Fibroblast of lung (primary cell): ENCODE results near the gene CYBA. TPM values are rescaled to one million over a fixed set of nuclear protein-coding genes. Genes with fewer than 3 reads are reported as not detected.

Source experiments
- DNase-seq, 2 donors: peaks; one replicate each; pipeline versions ENCODE4 v3.0.0 to v3.0.0-alpha.2; 2010; ENCODE audit warnings: low read depth in 2 of 2
- H2AFZ ChIP-seq: 2 replicates; pipeline ENCODE4 v1.5.1; 2012; ENCODE audit warnings: low read length, control low read depth, inconsistent platforms
- H3K27ac ChIP-seq: 2 replicates; pipeline ENCODE4 v1.5.1; 2011; ENCODE audit warnings: low read length, control low read depth; ENCODE audit not compliant: insufficient read depth
- H3K27me3 ChIP-seq: 2 replicates; pipeline ENCODE4 v1.5.1; 2011; ENCODE audit warnings: mild to moderate bottlenecking, low read length; ENCODE audit not compliant: control insufficient read depth, insufficient read depth
- H3K36me3 ChIP-seq: 2 replicates; pipeline ENCODE4 v1.5.1; 2011; ENCODE audit warnings: low read length; ENCODE audit not compliant: control insufficient read depth, insufficient read depth
- H3K4me1 ChIP-seq: 2 replicates; pipeline ENCODE4 v1.5.1; 2011; ENCODE audit warnings: low read length; ENCODE audit not compliant: control insufficient read depth, insufficient read depth; ENCODE audit errors: extremely low read depth
- H3K4me2 ChIP-seq: 2 replicates; pipeline ENCODE4 v1.5.1; 2011; ENCODE audit warnings: low read length, control low read depth; ENCODE audit not compliant: insufficient read depth; ENCODE audit errors: extremely low read depth
- H3K4me3 ChIP-seq, 4 experiments: fragments of 200-600 bp in 1 of 4; sonication (generic) in 1 of 4; replicated peaks in 1 of 4; 2 replicates each; pipeline ENCODE4 v1.5.1; 2011 to 2016; ENCODE audit warnings: low read length in 4 of 4, low read depth in 3 of 4, mild to moderate bottlenecking in 3 of 4, control low read depth in 2 of 4, inconsistent platforms in 1 of 4, mixed read lengths in 1 of 4; ENCODE audit not compliant: insufficient read depth in 1 of 4; ENCODE audit errors: control extremely low read depth in 1 of 4
- H3K79me2 ChIP-seq: 2 replicates; pipeline ENCODE4 v1.5.1; 2012; ENCODE audit warnings: mild to moderate bottlenecking, low read length, inconsistent platforms; ENCODE audit not compliant: control insufficient read depth, insufficient read depth
- H3K9ac ChIP-seq: 2 replicates; pipeline ENCODE4 v1.5.1; 2011; ENCODE audit warnings: mild to moderate bottlenecking, low read length, control low read depth; ENCODE audit not compliant: insufficient read depth
- H3K9me3 ChIP-seq: 2 replicates; pipeline ENCODE4 v1.5.1; 2012; ENCODE audit warnings: low read depth, low read length; ENCODE audit not compliant: control insufficient read depth, insufficient read depth
- H4K20me1 ChIP-seq: 2 replicates; pipeline ENCODE4 v1.5.1; 2011; ENCODE audit warnings: low read length; ENCODE audit not compliant: control insufficient read depth, insufficient read depth; ENCODE audit errors: extremely low read depth
- CTCF ChIP-seq, 2 donors: IDR thresholded peaks in 1 of 2; conservative IDR thresholded peaks in 1 of 2; 1 replicate in 1 of 2; 2 replicates in 1 of 2; pipeline ENCODE4 v1.5.1; 2011 to 2012; ENCODE audit warnings: low read length in 2 of 2, control low read depth in 1 of 2, inconsistent platforms in 1 of 2, low read depth in 1 of 2, mild to moderate bottlenecking in 1 of 2
- EZH2 ChIP-seq: IDR thresholded peaks from 2 replicates; pipeline ENCODE4 v1.5.1; 2012; ENCODE audit warnings: low read length, control low read depth, mild to moderate bottlenecking; ENCODE audit errors: missing control alignments
- polyA plus RNA-seq, 2 donors: library from polyadenylated mRNA; depleted of rRNA in 1 of 2; stranded (reverse) in 1 of 2; unstranded in 1 of 2; fragments of >200 nt; gene quantifications; 2 replicates each; pipeline ENCODE4 v1.2.1, GENCODE V29; 2011 to 2012; ENCODE audit warnings: missing spikeins in 1 of 2
- total RNA-seq: library from RNA; depleted of rRNA; stranded (reverse); fragments of >200 nt; gene quantifications from 2 replicates; pipeline ENCODE4 v1.2.1, GENCODE V29; 2014

The CYBA gene
- total and polyA plus RNA-seq, 2 donors (not counting 1 experiment from before 2014, with no cell fraction given), result 74.7 to 124 TPM

GRCh38 chr16:88634994-88635670 lies 15.7 kb downstream of the CYBA start:
- no peak for TF ChIP-seq CTCF (conservative IDR thresholded peaks at IDR 0.05 in 1 of 2, IDR thresholded peaks at IDR 0.05 in 1 of 2; ENCODE audit: low read depth in 1 of 2, low read length in 2 of 2)
- no peak for TF ChIP-seq EZH2
- Histone ChIP-seq H3K9me3 (no peaks in the 10 kb centered on the region), H2AFZ (peak overlapping the region; percentile 29), H3K9ac (peak overlapping the region; percentile 42), H3K79me2 (no peaks in the 10 kb centered on the region), H3K4me1 (peaks cover 2% of the 10 kb centered on the region), H3K27ac (no peak overlapping the region), H3K36me3 (peaks cover 11% of the 10 kb centered on the region), H4K20me1 (no peaks in the 10 kb centered on the region), H3K4me3 (peak overlapping the region in 3 of 4 experiments; percentile 26 to 47 (median 42)), H3K4me2 (peak overlapping the region; percentile 71), H3K27me3 (peaks cover 19% of the 10 kb centered on the region)
- no peak for DNase-seq

DNA sequence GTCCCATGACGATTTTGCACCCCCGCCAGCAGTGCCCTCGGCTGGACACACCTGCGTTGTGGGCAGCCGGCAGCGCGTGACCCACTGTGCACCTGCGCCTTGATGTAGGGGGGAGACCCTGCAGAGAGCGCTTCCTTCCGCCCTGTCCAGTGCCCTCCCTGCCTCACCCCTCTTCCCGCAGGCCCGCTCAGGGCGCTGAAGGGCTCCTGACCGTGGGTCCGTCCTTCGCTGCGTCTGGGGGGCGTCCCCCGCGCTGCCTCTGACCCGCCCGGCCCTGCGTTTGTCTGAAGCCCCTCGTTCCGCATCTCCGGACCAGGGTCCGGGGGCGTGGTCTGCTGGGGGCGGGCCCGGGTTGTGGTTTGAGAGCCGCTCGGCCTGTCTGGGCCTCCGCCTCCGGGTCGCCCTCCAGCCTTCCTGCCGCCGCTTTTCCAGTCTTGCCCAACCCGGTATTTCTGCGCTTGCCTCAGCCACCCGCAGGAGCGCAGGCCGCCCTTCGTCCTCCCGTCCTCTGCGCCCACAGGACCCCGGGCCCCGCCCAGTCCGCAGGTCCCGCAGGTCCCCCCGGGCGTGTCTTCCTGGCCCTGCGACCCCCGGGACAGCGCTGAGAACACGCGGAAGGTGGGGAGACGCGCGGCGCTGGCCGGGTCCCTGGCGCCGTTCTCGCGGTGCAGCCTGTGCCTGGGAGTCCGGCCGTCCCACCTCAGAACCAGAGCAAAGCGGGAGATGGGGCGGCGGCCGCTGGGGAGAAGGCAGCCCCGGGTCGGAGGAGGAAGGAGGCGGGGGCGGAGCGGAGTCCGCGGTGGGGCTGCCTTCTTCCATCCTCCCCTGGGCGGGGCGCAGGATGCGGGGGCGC lies 16.5 kb downstream of the CYBA start:
- H3K27ac ChIP-seq, result no peak overlapping the region
- H3K36me3 ChIP-seq, result peaks cover 13% of the 10 kb centered on the region
- TF ChIP-seq CTCF (conservative IDR thresholded peaks at IDR 0.05 in 1 of 2, IDR thresholded peaks at IDR 0.05 in 1 of 2; ENCODE audit: low read depth in 1 of 2, low read length in 2 of 2), result no peak
- TF ChIP-seq EZH2, result no peak
- H3K4me2 ChIP-seq, result peak overlapping the region; percentile 71
- peaks cover 2% of the 10 kb centered on the region for H3K4me1 ChIP-seq
- H3K9ac ChIP-seq, result peak overlapping the region; percentile 42
- peak overlapping the region; percentile 23 to 47 (median 34) for H3K4me3 ChIP-seq
- H3K9me3 ChIP-seq, result no peaks in the 10 kb centered on the region
- no peaks in the 10 kb centered on the region for H3K79me2 ChIP-seq
- peaks cover 12% of the 10 kb centered on the region for H3K27me3 ChIP-seq
- H4K20me1 ChIP-seq, result no peaks in the 10 kb centered on the region
- no peak overlapping the region for H2AFZ ChIP-seq
- DNase-seq, result peak; percentile 18 to 50

DNA sequence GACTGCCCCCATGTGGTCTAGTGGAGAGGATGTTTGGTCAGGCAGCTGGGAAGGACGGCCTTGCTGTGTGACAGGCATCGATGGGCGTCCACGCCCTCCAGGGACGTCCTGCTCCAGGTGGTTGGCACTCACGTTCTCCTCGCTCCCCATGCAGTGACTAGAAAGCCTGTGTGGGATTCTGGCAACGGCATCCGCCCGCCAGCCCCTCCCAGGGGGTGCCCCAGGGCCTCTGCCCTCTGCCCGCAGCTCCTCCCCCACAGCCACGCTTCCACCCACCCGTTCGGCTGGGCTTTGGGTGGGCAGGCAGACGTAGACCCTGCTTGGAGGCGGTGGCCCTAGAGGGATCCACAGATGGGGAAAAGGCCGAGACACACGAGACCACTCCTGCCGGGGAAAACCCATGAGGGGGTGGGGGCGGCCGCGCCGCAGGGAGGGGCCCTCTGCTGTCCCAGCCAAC lies 17.1 kb downstream of the CYBA start:
- no peaks in the 10 kb centered on the region for H3K79me2 ChIP-seq
- H3K4me2 ChIP-seq, result no peak overlapping the region
- no peak overlapping the region for H3K27ac ChIP-seq
- peaks cover 2% of the 10 kb centered on the region for H3K4me1 ChIP-seq
- H3K36me3 ChIP-seq, result peaks cover 13% of the 10 kb centered on the region
- DNase-seq, result no peak
- peaks cover 5% of the 10 kb centered on the region for H3K27me3 ChIP-seq
- no peak overlapping the region for H3K4me3 ChIP-seq
- TF ChIP-seq EZH2 (no peak), CTCF (conservative IDR thresholded peaks at IDR 0.05 in 1 of 2, IDR thresholded peaks at IDR 0.05 in 1 of 2; ENCODE audit: low read depth in 1 of 2, low read length in 2 of 2) (peak in 1 of 2 donors; percentile 23)
- no peaks in the 10 kb centered on the region for H4K20me1 ChIP-seq
- no peaks in the 10 kb centered on the region for H3K9me3 ChIP-seq
- no peak overlapping the region for H3K9ac ChIP-seq
- H2AFZ ChIP-seq, result no peak overlapping the region
